ENCODE data around the gene PJA2.
A peak's percentile ranks its signal among the peaks of the same experiment; 100 is the strongest.

PJA2 gene

GRCh38 chr5:109387408-109387974, 22.3 kb downstream of the PJA2 start:
- Mint-ChIP-seq H3K36me3 (peaks cover 34% of the 10 kb centered on the region), H3K9me3 (no peaks in the 10 kb centered on the region), H3K27me3 (no peaks in the 10 kb centered on the region), H3K27ac (no peak overlapping the region), H3K4me3 (no peak overlapping the region), H3K4me1 (peaks cover 75% of the 10 kb centered on the region)
- ATAC-seq, result no peak

- Mint-ChIP-seq H3K36me3 (peaks cover 24% of the 10 kb centered on the region), H3K4me1 (peaks cover 6% of the 10 kb centered on the region), H3K9me3 (no peaks in the 10 kb centered on the region), H3K4me3 (no peak overlapping the region), H3K27ac (no peak overlapping the region), H3K27me3 (no peaks in the 10 kb centered on the region)
- ATAC-seq, result no peak
These were observed 31.7 kb downstream of the PJA2 start for GRCh38 chr5:109378095-109378494.

GRCh38 chr5:109374625-109375024, 35.1 kb downstream of the PJA2 start:
- peaks cover 13% of the 10 kb centered on the region for H3K4me1 Mint-ChIP-seq

GRCh38 chr5:109373932-109374331, 35.8 kb downstream of the PJA2 start:
- Mint-ChIP-seq H3K27me3 (no peaks in the 10 kb centered on the region), H3K4me1 (peaks cover 13% of the 10 kb centered on the region), H3K27ac (no peak overlapping the region), H3K36me3 (peaks cover 43% of the 10 kb centered on the region), H3K4me3 (no peak overlapping the region), H3K9me3 (no peaks in the 10 kb centered on the region)
- ATAC-seq, result no peak

More at GRCh38 chr5:109374625-109375024, 35.1 kb downstream of the PJA2 start:
- H3K27ac Mint-ChIP-seq, result no peak overlapping the region
- no peak for ATAC-seq
- peaks cover 44% of the 10 kb centered on the region for H3K36me3 Mint-ChIP-seq
- no peaks in the 10 kb centered on the region for H3K9me3 Mint-ChIP-seq
- no peak overlapping the region for H3K4me3 Mint-ChIP-seq
- H3K27me3 Mint-ChIP-seq, result no peaks in the 10 kb centered on the region

- H3K27ac Mint-ChIP-seq, result no peak overlapping the region
- H3K4me1 Mint-ChIP-seq, result peaks cover 7% of the 10 kb centered on the region
- H3K36me3 Mint-ChIP-seq, result peaks cover 48% of the 10 kb centered on the region
- no peaks in the 10 kb centered on the region for H3K9me3 Mint-ChIP-seq
- no peak overlapping the region for H3K4me3 Mint-ChIP-seq
- no peaks in the 10 kb centered on the region for H3K27me3 Mint-ChIP-seq
- ATAC-seq, result no peak
These were observed 39.4 kb downstream of the PJA2 start for GRCh38 chr5:109370343-109370742.

GRCh38 chr5:109365653-109366052, 44.1 kb downstream of the PJA2 start:
- Mint-ChIP-seq H3K36me3 (peaks cover 53% of the 10 kb centered on the region), H3K4me3 (no peak overlapping the region), H3K27ac (no peak overlapping the region), H3K4me1 (peaks cover 6% of the 10 kb centered on the region), H3K27me3 (no peaks in the 10 kb centered on the region), H3K9me3 (no peaks in the 10 kb centered on the region)
- ATAC-seq, result no peak

GRCh38 chr5:109364977-109365376, 44.8 kb downstream of the PJA2 start:
- Mint-ChIP-seq H3K27me3 (no peaks in the 10 kb centered on the region), H3K4me3 (no peak overlapping the region), H3K27ac (no peak overlapping the region), H3K9me3 (no peaks in the 10 kb centered on the region), H3K4me1 (peaks cover 6% of the 10 kb centered on the region), H3K36me3 (peaks cover 57% of the 10 kb centered on the region)
- no peak for ATAC-seq

GRCh38 chr5:109359642-109360041, 50.1 kb downstream of the PJA2 start:
- Mint-ChIP-seq H3K4me3 (no peak overlapping the region), H3K4me1 (peaks cover 6% of the 10 kb centered on the region), H3K9me3 (no peaks in the 10 kb centered on the region), H3K27ac (no peak overlapping the region), H3K27me3 (no peaks in the 10 kb centered on the region), H3K36me3 (peaks cover 46% of the 10 kb centered on the region)
- no peak for ATAC-seq

- Mint-ChIP-seq H3K4me3 (no peak overlapping the region), H3K9me3 (no peaks in the 10 kb centered on the region), H3K36me3 (peaks cover 35% of the 10 kb centered on the region), H3K4me1 (peaks cover 6% of the 10 kb centered on the region), H3K27me3 (no peaks in the 10 kb centered on the region), H3K27ac (no peak overlapping the region)
- ATAC-seq, result no peak
These were observed 52.0 kb downstream of the PJA2 start for GRCh38 chr5:109357807-109358206.

- H3K4me1 Mint-ChIP-seq, result no peaks in the 10 kb centered on the region
- no peak overlapping the region for H3K4me3 Mint-ChIP-seq
- H3K36me3 Mint-ChIP-seq, result peaks cover 15% of the 10 kb centered on the region
- no peaks in the 10 kb centered on the region for H3K27me3 Mint-ChIP-seq
- H3K27ac Mint-ChIP-seq, result no peak overlapping the region
- no peak for ATAC-seq
- no peaks in the 10 kb centered on the region for H3K9me3 Mint-ChIP-seq
These were observed 55.0 kb downstream of the PJA2 start for GRCh38 chr5:109354761-109355160.

GRCh38 chr5:109351988-109352864, 57.5 kb downstream of the PJA2 start:
- H3K9me3 Mint-ChIP-seq, result no peaks in the 10 kb centered on the region
- no peak overlapping the region for H3K4me3 Mint-ChIP-seq
- no peaks in the 10 kb centered on the region for H3K27me3 Mint-ChIP-seq
- H3K27ac Mint-ChIP-seq, result no peak overlapping the region
- H3K36me3 Mint-ChIP-seq, result peaks cover 20% of the 10 kb centered on the region
- no peak for ATAC-seq
- H3K4me1 Mint-ChIP-seq, result peaks cover 8% of the 10 kb centered on the region

GRCh38 chr5:109350537-109351270, 59.1 kb downstream of the PJA2 start:
- no peak for ATAC-seq
- Mint-ChIP-seq H3K9me3 (no peaks in the 10 kb centered on the region), H3K27ac (no peak overlapping the region), H3K27me3 (no peaks in the 10 kb centered on the region), H3K4me1 (peaks cover 9% of the 10 kb centered on the region), H3K36me3 (peaks cover 23% of the 10 kb centered on the region), H3K4me3 (no peak overlapping the region)

GRCh38 chr5:109349388-109349787, 60.4 kb downstream of the PJA2 start:
- H3K4me1 Mint-ChIP-seq, result peaks cover 9% of the 10 kb centered on the region
- H3K9me3 Mint-ChIP-seq, result no peaks in the 10 kb centered on the region
- no peak overlapping the region for H3K4me3 Mint-ChIP-seq
- ATAC-seq, result no peak
- H3K36me3 Mint-ChIP-seq, result peaks cover 32% of the 10 kb centered on the region
- no peaks in the 10 kb centered on the region for H3K27me3 Mint-ChIP-seq
- no peak overlapping the region for H3K27ac Mint-ChIP-seq

- H3K4me3 Mint-ChIP-seq, result no peak overlapping the region
- no peak for ATAC-seq
- H3K9me3 Mint-ChIP-seq, result no peaks in the 10 kb centered on the region
- peak overlapping the region; percentile 12 for H3K27ac Mint-ChIP-seq
- H3K27me3 Mint-ChIP-seq, result no peaks in the 10 kb centered on the region
- H3K4me1 Mint-ChIP-seq, result peaks cover 9% of the 10 kb centered on the region
- H3K36me3 Mint-ChIP-seq, result peaks cover 32% of the 10 kb centered on the region
These were observed 62.4 kb downstream of the PJA2 start for GRCh38 chr5:109347252-109347888.

- Mint-ChIP-seq H3K36me3 (peaks cover 32% of the 10 kb centered on the region), H3K9me3 (no peaks in the 10 kb centered on the region), H3K27ac (no peak overlapping the region), H3K4me3 (no peak overlapping the region), H3K4me1 (peaks cover 9% of the 10 kb centered on the region), H3K27me3 (no peaks in the 10 kb centered on the region)
- no peak for ATAC-seq
These were observed 64.1 kb downstream of the PJA2 start for GRCh38 chr5:109345699-109346098.
